Measurements from ENCODE around the gene EP400.

Gene EP400

GRCh38 chr12:131938082-131938481 lies 11.7 kb upstream of the EP400 start:
- no peaks in the 10 kb centered on the region for H3K4me1 ChIP-seq (ENCODE audit: control insufficient read depth, low read length)
- H3K4me3 ChIP-seq (ENCODE audit: low read length): no peak overlapping the region
- H3K27ac ChIP-seq (ENCODE audit: low read depth, low read length): no peak overlapping the region
- H3F3A ChIP-seq (ENCODE audit: control insufficient read depth, insufficient read depth): no peaks in the 10 kb centered on the region
- H3K9me3 ChIP-seq (ENCODE audit: control insufficient read depth, insufficient read depth, low read length): no peaks in the 10 kb centered on the region
- no peaks in the 10 kb centered on the region for H3K27me3 ChIP-seq (ENCODE audit: control insufficient read depth, low read length)
- no peaks in the 10 kb centered on the region for H4K20me1 ChIP-seq (ENCODE audit: control insufficient read depth, insufficient read depth, low read depth, low read length)
- H3K9me2 ChIP-seq (replicated peaks; ENCODE audit: control insufficient read depth, low read length): no peaks in the 10 kb centered on the region
- no peak overlapping the region for H3K4me2 ChIP-seq (ENCODE audit: low read length)
- peaks cover 71% of the 10 kb centered on the region for H3K36me3 ChIP-seq (ENCODE audit: control insufficient read depth, low read length)
- TF ChIP-seq CTCF (IDR thresholded peaks at IDR 0.05; ENCODE audit: low read depth, low read length, poor library complexity, severe bottlenecking) (no peak), EZH2phosphoT487 (IDR thresholded peaks at IDR 0.05; ENCODE audit: borderline replicate concordance, low read length) (no peak)
- H3K79me2 ChIP-seq (ENCODE audit: control insufficient read depth, low read length): peaks cover 4% of the 10 kb centered on the region; the same call in 1 of the 2 replicates

DNA sequence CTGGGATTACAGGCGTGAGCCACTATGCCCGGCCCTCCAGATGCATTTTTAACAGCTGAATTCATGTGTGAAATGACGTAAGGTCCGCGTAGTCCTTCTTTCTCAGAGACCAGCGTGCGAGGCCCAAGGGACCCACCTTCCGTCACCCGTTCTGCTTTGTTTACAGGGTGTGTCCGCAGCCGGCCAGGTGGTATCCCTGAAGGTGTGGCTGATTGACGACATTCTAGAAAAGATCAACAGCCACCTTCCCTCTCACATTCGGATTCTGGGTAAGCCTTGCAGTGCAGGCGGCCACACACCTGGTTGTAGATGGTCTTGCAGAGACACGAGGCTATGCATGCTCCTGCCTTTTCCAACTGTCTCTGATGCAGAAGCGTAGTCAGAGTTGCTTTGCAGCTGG lies 10.7 kb upstream of the EP400 start:
- no peaks in the 10 kb centered on the region for H3F3A ChIP-seq (ENCODE audit: control insufficient read depth, insufficient read depth)
- no peak for TF ChIP-seq CTCF (IDR thresholded peaks at IDR 0.05; ENCODE audit: low read depth, low read length, poor library complexity, severe bottlenecking)
- no peak for TF ChIP-seq EZH2phosphoT487 (IDR thresholded peaks at IDR 0.05; ENCODE audit: borderline replicate concordance, low read length)
- H3K4me1 ChIP-seq (ENCODE audit: control insufficient read depth, low read length): no peaks in the 10 kb centered on the region
- peaks cover 71% of the 10 kb centered on the region for H3K36me3 ChIP-seq (ENCODE audit: control insufficient read depth, low read length)
- H3K4me3 ChIP-seq (ENCODE audit: low read length): no peak overlapping the region
- no peak overlapping the region for H3K4me2 ChIP-seq (ENCODE audit: low read length)
- H3K9me3 ChIP-seq (ENCODE audit: control insufficient read depth, insufficient read depth, low read length): no peaks in the 10 kb centered on the region
- H3K9me2 ChIP-seq (replicated peaks; ENCODE audit: control insufficient read depth, low read length): no peaks in the 10 kb centered on the region
- H3K79me2 ChIP-seq (ENCODE audit: control insufficient read depth, low read length): no peaks in the 10 kb centered on the region
- no peaks in the 10 kb centered on the region for H4K20me1 ChIP-seq (ENCODE audit: control insufficient read depth, insufficient read depth, low read depth, low read length)
- no peak overlapping the region for H3K27ac ChIP-seq (ENCODE audit: low read depth, low read length)
- no peaks in the 10 kb centered on the region for H3K27me3 ChIP-seq (ENCODE audit: control insufficient read depth, low read length)

- no peaks in the 10 kb centered on the region for H3K27me3 ChIP-seq (ENCODE audit: control insufficient read depth, low read length)
- no peaks in the 10 kb centered on the region for H4K20me1 ChIP-seq (ENCODE audit: control insufficient read depth, insufficient read depth, low read depth, low read length)
- H3K36me3 ChIP-seq (ENCODE audit: control insufficient read depth, low read length): peaks cover 67% of the 10 kb centered on the region
Observed at GRCh38 chr12:131940141-131940547, 9.6 kb upstream of the EP400 start.

More at GRCh38 chr12:131940141-131940547, 9.6 kb upstream of the EP400 start:
- Histone ChIP-seq H3K4me1 (ENCODE audit: control insufficient read depth, low read length) (no peaks in the 10 kb centered on the region), H3F3A (ENCODE audit: control insufficient read depth, insufficient read depth) (no peaks in the 10 kb centered on the region), H3K4me2 (ENCODE audit: low read length) (no peak overlapping the region), H3K4me3 (ENCODE audit: low read length) (no peak overlapping the region), H3K27ac (ENCODE audit: low read depth, low read length) (no peak overlapping the region), H3K9me2 (replicated peaks; ENCODE audit: control insufficient read depth, low read length) (no peaks in the 10 kb centered on the region), H3K9me3 (ENCODE audit: control insufficient read depth, insufficient read depth, low read length) (no peaks in the 10 kb centered on the region), H3K79me2 (ENCODE audit: control insufficient read depth, low read length) (no peaks in the 10 kb centered on the region)
- no peak for TF ChIP-seq CTCF (IDR thresholded peaks at IDR 0.05; ENCODE audit: low read depth, low read length, poor library complexity, severe bottlenecking)
- no peak for TF ChIP-seq EZH2phosphoT487 (IDR thresholded peaks at IDR 0.05; ENCODE audit: borderline replicate concordance, low read length)
